PC-9 (cell line): ENCODE measurements around the gene FOXJ3. TPM values are rescaled to one million over a fixed set of nuclear protein-coding genes. Genes with fewer than 3 reads are reported as not detected.

ENCODE experiments used
- BruUV-seq: library from RNA; stranded (reverse); fragments of 400-500 nt; replicated peaks from 2 replicates; lab custom pipeline; 2021; lab: Mats Ljungman, UMichigan
- CTCF ChIA-PET: fragments of 300-600 bp; sonication (Branson Sonifier 250); formaldehyde crosslinking; loops from one replicate; lab custom pipeline; 2022; ENCODE audit warnings: antibody characterized with exemption; lab: Charles Lee
- POLR2A ChIA-PET: fragments of 300-600 bp; sonication (Branson Sonifier 250); formaldehyde crosslinking; loops from one replicate; lab custom pipeline; 2022; ENCODE audit warnings: antibody characterized with exemption; ENCODE audit not compliant: unreplicated experiment; lab: Charles Lee
- DNase-seq, 2 experiments: peaks; one replicate each; pipeline versions ENCODE4 v3.0.0 to v3.0.0-alpha.2; 2015 to 2022; ENCODE audit warnings: mixed read lengths in 1 of 2
- H2AFZ ChIP-seq: fragments of 200-600 bp; sonication (generic); 2 replicates; pipeline ENCODE4 v1.8.1; 2017; ENCODE audit warnings: antibody characterized with exemption
- H3F3A ChIP-seq: fragments of 200-600 bp; sonication (generic); 2 replicates; pipeline ENCODE4 v1.8.1; 2017; ENCODE audit warnings: antibody characterized with exemption, mild to moderate bottlenecking, low read depth; ENCODE audit not compliant: insufficient read depth
- H3K27ac ChIP-seq: fragments of 200-600 bp; sonication (generic); 2 replicates; pipeline ENCODE4 v1.6.1; 2016; ENCODE audit warnings: mixed run types
- H3K27me3 ChIP-seq: fragments of 200-600 bp; sonication (generic); 2 replicates; pipeline ENCODE4 v1.6.1; 2016; ENCODE audit warnings: low read depth, mixed run types; ENCODE audit not compliant: insufficient read depth
- H3K36me3 ChIP-seq: fragments of 200-600 bp; sonication (generic); 2 replicates; pipeline ENCODE4 v1.6.1; 2016; ENCODE audit warnings: low read depth, mixed run types
- H3K4me1 ChIP-seq: fragments of 200-600 bp; sonication (generic); replicated peaks from 2 replicates; pipeline ENCODE4 v1.6.1; 2016; ENCODE audit warnings: mixed run types; ENCODE audit not compliant: insufficient read depth
- H3K4me2 ChIP-seq: fragments of 200-600 bp; sonication (generic); 2 replicates; pipeline ENCODE4 v1.6.1; 2017; ENCODE audit warnings: mixed run types
- H3K4me3 ChIP-seq: fragments of 200-600 bp; sonication (generic); 2 replicates; pipeline ENCODE4 v1.6.1; 2016; ENCODE audit warnings: mixed run types
- H3K79me2 ChIP-seq: fragments of 200-600 bp; sonication (generic); 2 replicates; pipeline ENCODE4 v1.6.1; 2017; ENCODE audit warnings: low read depth, mixed run types
- H3K9me2 ChIP-seq: fragments of 200-600 bp; sonication (generic); 2 replicates; pipeline ENCODE4 v1.8.1; 2017; ENCODE audit warnings: mild to moderate bottlenecking; ENCODE audit not compliant: insufficient read depth
- H3K9me3 ChIP-seq: fragments of 200-600 bp; sonication (generic); 2 replicates; pipeline ENCODE4 v1.8.1; 2016; ENCODE audit warnings: low read depth; ENCODE audit not compliant: insufficient read depth
- H4K20me1 ChIP-seq: fragments of 200-600 bp; sonication (generic); 2 replicates; pipeline ENCODE4 v1.8.1; 2017; ENCODE audit not compliant: insufficient read depth
- EZH2 ChIP-seq: fragments of 200-600 bp; sonication (generic); IDR thresholded peaks from 2 replicates; pipeline ENCODE4 v1.8.0; 2017; ENCODE audit warnings: antibody characterized with exemption, low read depth
- intact Hi-C: fragments of 100-400 bp; cut with micrococcal nuclease; formaldehyde crosslinking; loops from one replicate; pipeline ENCODE4 v1.10.0; 2022; ENCODE audit not compliant: unreplicated experiment
- total RNA-seq: library from RNA; stranded (reverse); gene quantifications from 2 replicates; pipeline ENCODE4 v1.2.3, GENCODE V29; 2021
- TF ChIP-seq, protein P1 (sequence below): fragments of 200-600 bp; sonication (generic); conservative IDR thresholded peaks from 2 replicates; pipeline ENCODE4 v1.6.1; 2017; ENCODE audit warnings: mixed run types, antibody characterized with exemption, mild to moderate bottlenecking, moderate library complexity

FOXJ3 gene
- total RNA-seq, 1 experiment from 2014 or later: 60.4 TPM

DNA sequence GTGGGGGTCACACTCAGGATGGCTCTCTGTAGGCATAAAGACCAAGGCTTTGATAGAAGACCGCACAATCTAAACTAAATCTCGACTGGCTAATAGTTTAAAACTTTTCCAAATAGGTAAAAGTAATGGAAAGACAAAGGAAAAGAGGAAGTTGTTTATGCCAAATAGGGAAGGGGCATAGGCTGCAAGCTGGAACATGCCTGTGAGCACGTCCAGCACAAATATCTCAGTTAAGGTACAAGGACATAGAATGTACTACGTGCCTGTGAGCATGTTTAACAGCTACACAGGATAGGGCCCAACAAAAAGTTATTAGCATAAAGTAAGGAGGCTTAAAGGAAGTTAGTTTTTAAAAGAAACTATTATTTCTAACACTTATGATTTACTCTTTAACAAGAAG lies 142.9 kb downstream of the FOXJ3 start:
- CTCF ChIA-PET: no interaction called here
- Histone ChIP-seq H3K79me2 (0 out of 2 replicates have a peak, but pooled peaks cover 4% of the 10 kb centered on the region), H3K4me3 (no peak overlapping the region), H2AFZ (no peak overlapping the region), H3K36me3 (peaks cover 63% of the 10 kb centered on the region), H4K20me1 (no peaks in the 10 kb centered on the region), H3K27me3 (no peaks in the 10 kb centered on the region), H3K4me1 (no peaks in the 10 kb centered on the region), H3F3A (peaks cover 4% of the 10 kb centered on the region; the same call in 1 of the 2 replicates), H3K27ac (no peak overlapping the region), H3K9me3 (no peaks in the 10 kb centered on the region), H3K9me2 (no peaks in the 10 kb centered on the region), H3K4me2 (no peak overlapping the region)
- intact Hi-C loops: no loop called here
- TF ChIP-seq, protein P1, sequence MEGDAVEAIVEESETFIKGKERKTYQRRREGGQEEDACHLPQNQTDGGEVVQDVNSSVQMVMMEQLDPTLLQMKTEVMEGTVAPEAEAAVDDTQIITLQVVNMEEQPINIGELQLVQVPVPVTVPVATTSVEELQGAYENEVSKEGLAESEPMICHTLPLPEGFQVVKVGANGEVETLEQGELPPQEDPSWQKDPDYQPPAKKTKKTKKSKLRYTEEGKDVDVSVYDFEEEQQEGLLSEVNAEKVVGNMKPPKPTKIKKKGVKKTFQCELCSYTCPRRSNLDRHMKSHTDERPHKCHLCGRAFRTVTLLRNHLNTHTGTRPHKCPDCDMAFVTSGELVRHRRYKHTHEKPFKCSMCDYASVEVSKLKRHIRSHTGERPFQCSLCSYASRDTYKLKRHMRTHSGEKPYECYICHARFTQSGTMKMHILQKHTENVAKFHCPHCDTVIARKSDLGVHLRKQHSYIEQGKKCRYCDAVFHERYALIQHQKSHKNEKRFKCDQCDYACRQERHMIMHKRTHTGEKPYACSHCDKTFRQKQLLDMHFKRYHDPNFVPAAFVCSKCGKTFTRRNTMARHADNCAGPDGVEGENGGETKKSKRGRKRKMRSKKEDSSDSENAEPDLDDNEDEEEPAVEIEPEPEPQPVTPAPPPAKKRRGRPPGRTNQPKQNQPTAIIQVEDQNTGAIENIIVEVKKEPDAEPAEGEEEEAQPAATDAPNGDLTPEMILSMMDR: no peak
- no peak for TF ChIP-seq EZH2
- POLR2A ChIA-PET: no interaction called here
- DNase-seq: no peak
- BruUV-seq: no TSS peak

GRCh38 chr1:42191319-42191718 lies 143.7 kb downstream of the FOXJ3 start:
- Histone ChIP-seq H3K79me2 (0 out of 2 replicates have a peak, but pooled peaks cover 4% of the 10 kb centered on the region), H3K27ac (no peak overlapping the region), H2AFZ (no peak overlapping the region), H3F3A (peaks cover 4% of the 10 kb centered on the region; the same call in 1 of the 2 replicates), H3K4me1 (no peaks in the 10 kb centered on the region), H4K20me1 (no peaks in the 10 kb centered on the region), H3K27me3 (no peaks in the 10 kb centered on the region), H3K4me2 (no peak overlapping the region), H3K36me3 (peaks cover 56% of the 10 kb centered on the region), H3K4me3 (no peak overlapping the region), H3K9me3 (no peaks in the 10 kb centered on the region), H3K9me2 (no peaks in the 10 kb centered on the region)
- intact Hi-C loops: no loop called here
- POLR2A ChIA-PET: no interaction called here
- BruUV-seq: no TSS peak
- DNase-seq: no peak
- CTCF ChIA-PET: no interaction called here
- TF ChIP-seq, protein P1: no peak
- no peak for TF ChIP-seq EZH2

GRCh38 chr1:42189931-42190853 lies 144.8 kb downstream of the FOXJ3 start:
- Histone ChIP-seq H3K27me3 (no peaks in the 10 kb centered on the region), H3K36me3 (peaks cover 56% of the 10 kb centered on the region), H3K4me2 (no peak overlapping the region), H3K4me3 (no peak overlapping the region), H2AFZ (no peak overlapping the region), H3K9me2 (no peaks in the 10 kb centered on the region), H3F3A (peaks cover 4% of the 10 kb centered on the region; the same call in 1 of the 2 replicates), H3K79me2 (0 out of 2 replicates have a peak, but pooled peaks cover 4% of the 10 kb centered on the region), H3K27ac (no peak overlapping the region), H3K4me1 (no peaks in the 10 kb centered on the region), H4K20me1 (no peaks in the 10 kb centered on the region), H3K9me3 (no peaks in the 10 kb centered on the region)
- no peak for TF ChIP-seq EZH2
- TF ChIP-seq, protein P1: no peak
- intact Hi-C loops: no loop called here
- DNase-seq: no peak
- POLR2A ChIA-PET: no interaction called here
- CTCF ChIA-PET: no interaction called here
- no TSS peak for BruUV-seq
